Mononuclear cell (primary cell): Measurements from ENCODE around the gene ATOSB. TPM values are rescaled to one million over a fixed set of nuclear protein-coding genes. Genes with fewer than 3 reads are reported as not detected.
A peak's percentile ranks its signal among the peaks of the same experiment; 100 is the strongest.
"Not testable (repeated sequence)": the region's sequence is repeated elsewhere in the genome, so short reads cannot be mapped to it uniquely, and the experiment has no call there.

Experiments
- H3K27me3 ChIP-seq: 2 replicates; pipeline ENCODE4 v1.6.0; 2011; ENCODE audit warnings: low read length, control low read depth; ENCODE audit not compliant: insufficient read depth
- H3K4me1 ChIP-seq: 2 replicates; pipeline ENCODE4 v1.5.1; 2011; ENCODE audit warnings: mild to moderate bottlenecking, low read length, control low read depth; ENCODE audit not compliant: insufficient read depth
- H3K4me3 ChIP-seq: 2 replicates; pipeline ENCODE4 v1.5.1; 2011; ENCODE audit warnings: mild to moderate bottlenecking, low read length, moderate library complexity
- H3K9me3 ChIP-seq: 2 replicates; pipeline ENCODE4 v1.5.1; 2011; ENCODE audit warnings: low read depth, mild to moderate bottlenecking, control low read depth, low read length
- total RNA-seq: library from RNA; depleted of rRNA; stranded (reverse); fragments of >200 nt; gene quantifications from one replicate; pipeline ENCODE4 v1.2.3, GENCODE V29; 2012

ATOSB gene
- total RNA-seq = 15.2 TPM

GRCh38 chr9:35115680-35116538, at the start of gene ATOSB:
TSS of gene ATOSB (minus strand) at chr9:35115862. CDS start at chr9:35108274, 7,588 bp downstream.
- Histone ChIP-seq H3K9me3 (no peaks in the 10 kb centered on the region), H3K4me1 (peaks cover 54% of the 10 kb centered on the region), H3K4me3 (peak within 1 kb of the TSS; percentile 75), H3K27me3 (no peaks in the 10 kb centered on the region)

GRCh38 chr9:35164711-35165110, 49.0 kb upstream of the ATOSB start:
- H3K4me1 ChIP-seq = peaks cover 6% of the 10 kb centered on the region
- no peak overlapping the region for H3K4me3 ChIP-seq
- H3K27me3 ChIP-seq = peaks cover 3% of the 10 kb centered on the region
- H3K9me3 ChIP-seq = no peaks in the 10 kb centered on the region

GRCh38 chr9:35163413-35163812, 47.8 kb upstream of the ATOSB start:
- Histone ChIP-seq H3K27me3 (peaks cover 3% of the 10 kb centered on the region), H3K4me3 (no peak overlapping the region), H3K9me3 (no peaks in the 10 kb centered on the region), H3K4me1 (peaks cover 14% of the 10 kb centered on the region)

- Histone ChIP-seq H3K27me3 (peaks cover 3% of the 10 kb centered on the region), H3K9me3 (no peaks in the 10 kb centered on the region), H3K4me1 (peaks cover 14% of the 10 kb centered on the region)
These were observed 47.1 kb upstream of the ATOSB start for GRCh38 chr9:35162605-35163315.

GRCh38 chr9:35161713-35162604, 46.3 kb upstream of the ATOSB start, which contains the start of gene UNC13B:
TSS of gene UNC13B (plus strand) at chr9:35162009. CDS start at chr9:35162284, 275 bp downstream.
- Histone ChIP-seq H3K4me3 (peak within 1 kb of the TSS; percentile 67), H3K4me1 (peaks cover 14% of the 10 kb centered on the region), H3K27me3 (peaks cover 3% of the 10 kb centered on the region), H3K9me3 (no peaks in the 10 kb centered on the region)

More at GRCh38 chr9:35162605-35163315, 47.1 kb upstream of the ATOSB start:
- H3K4me3 ChIP-seq = peak overlapping the region; percentile 67

GRCh38 chr9:35158501-35159280, 43.0 kb upstream of the ATOSB start:
- H3K4me3 ChIP-seq = no peak overlapping the region
- H3K4me1 ChIP-seq = peaks cover 14% of the 10 kb centered on the region
- H3K27me3 ChIP-seq = peaks cover 3% of the 10 kb centered on the region

GRCh38 chr9:35157836-35158235, 42.2 kb upstream of the ATOSB start:
- H3K9me3 ChIP-seq, H3K4me3 ChIP-seq, H3K27me3 ChIP-seq: not testable (repeated sequence)
- peaks cover 14% of the 10 kb centered on the region for H3K4me1 ChIP-seq

More at GRCh38 chr9:35158501-35159280, 43.0 kb upstream of the ATOSB start:
- H3K9me3 ChIP-seq = no peaks in the 10 kb centered on the region

- H3K4me1 ChIP-seq = peaks cover 9% of the 10 kb centered on the region
- no peak overlapping the region for H3K4me3 ChIP-seq
- no peaks in the 10 kb centered on the region for H3K27me3 ChIP-seq
These were observed 41.1 kb upstream of the ATOSB start for GRCh38 chr9:35156781-35157180.

GRCh38 chr9:35152926-35153325, 37.3 kb upstream of the ATOSB start:
- Histone ChIP-seq H3K4me3 (no peak overlapping the region), H3K4me1 (no peaks in the 10 kb centered on the region), H3K9me3 (peaks cover 18% of the 10 kb centered on the region), H3K27me3 (no peaks in the 10 kb centered on the region)

More at GRCh38 chr9:35156781-35157180, 41.1 kb upstream of the ATOSB start:
- H3K9me3 ChIP-seq = no peaks in the 10 kb centered on the region

GRCh38 chr9:35147941-35148563, 32.4 kb upstream of the ATOSB start:
- peaks cover 26% of the 10 kb centered on the region for H3K9me3 ChIP-seq

GRCh38 chr9:35142037-35142436, 26.4 kb upstream of the ATOSB start:
- Histone ChIP-seq H3K4me3 (no peak overlapping the region), H3K4me1 (no peaks in the 10 kb centered on the region), H3K27me3 (no peaks in the 10 kb centered on the region), H3K9me3 (peaks cover 9% of the 10 kb centered on the region)

More at GRCh38 chr9:35147941-35148563, 32.4 kb upstream of the ATOSB start:
- not testable (repeated sequence) for H3K4me3 ChIP-seq, H3K27me3 ChIP-seq, H3K4me1 ChIP-seq

- H3K27me3 ChIP-seq = no peaks in the 10 kb centered on the region
- no peaks in the 10 kb centered on the region for H3K4me1 ChIP-seq
- H3K4me3 ChIP-seq = no peak overlapping the region
- H3K9me3 ChIP-seq = peaks cover 9% of the 10 kb centered on the region
These were observed 24.4 kb upstream of the ATOSB start for GRCh38 chr9:35140093-35140492.

GRCh38 chr9:35136866-35137265, 21.2 kb upstream of the ATOSB start:
- Histone ChIP-seq H3K4me3 (no peak overlapping the region), H3K9me3 (no peaks in the 10 kb centered on the region), H3K27me3 (no peaks in the 10 kb centered on the region), H3K4me1 (no peaks in the 10 kb centered on the region)
